ENCODE results near the gene ERG. TPM values are rescaled to one million over a fixed set of nuclear protein-coding genes. Genes with fewer than 3 reads are reported as not detected.
A peak's percentile ranks its signal among the peaks of the same experiment; 100 is the strongest.

Gene ERG
- polyA plus RNA-seq, 3 donors = 19.4 to 22.1 (median 21.1) TPM

DNA sequence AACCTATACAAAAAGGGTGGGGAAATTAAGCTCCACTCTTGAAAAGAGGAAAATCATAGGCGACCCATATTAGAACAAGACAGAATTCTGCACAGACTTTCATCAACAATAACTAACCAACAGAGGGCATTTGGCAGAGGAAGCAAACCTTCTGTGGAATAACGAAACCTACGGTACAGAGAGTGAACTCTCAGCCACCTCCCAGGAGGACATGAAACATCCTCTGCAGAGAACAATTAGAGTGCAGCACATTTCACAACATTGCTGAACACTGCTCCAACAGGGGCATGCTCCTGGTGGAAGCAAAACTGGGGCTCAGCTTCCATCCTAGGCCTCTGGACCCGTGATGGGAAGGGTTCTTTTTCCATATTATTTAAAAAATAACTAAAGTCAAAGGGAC is 130.6 kb downstream of the ERG start:
- no peak for DNase-seq (ENCODE audit: low read depth in 3 of 3, low spot score in 2 of 3)

DNA sequence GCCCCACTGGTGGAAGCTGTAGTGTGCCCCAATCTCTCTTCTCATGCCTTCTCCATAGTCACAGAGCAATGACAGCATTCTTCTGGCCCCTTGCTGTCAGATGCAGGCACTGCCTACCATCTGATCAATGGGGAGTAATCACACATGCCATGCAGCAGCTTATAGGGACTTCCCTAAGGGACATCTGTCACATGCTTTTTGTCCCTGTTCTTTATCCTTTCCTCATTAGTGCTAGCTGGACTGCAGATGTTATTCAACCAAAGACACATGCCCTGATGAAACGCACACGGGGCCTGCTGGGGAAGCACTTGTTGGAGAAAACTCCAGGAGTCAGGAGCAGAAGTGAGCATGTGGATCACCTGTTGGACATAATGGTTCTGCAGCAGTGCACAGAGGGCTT is 132.8 kb downstream of the ERG start:
- DNase-seq (ENCODE audit: low read depth in 3 of 3, low spot score in 2 of 3) = no peak

DNA sequence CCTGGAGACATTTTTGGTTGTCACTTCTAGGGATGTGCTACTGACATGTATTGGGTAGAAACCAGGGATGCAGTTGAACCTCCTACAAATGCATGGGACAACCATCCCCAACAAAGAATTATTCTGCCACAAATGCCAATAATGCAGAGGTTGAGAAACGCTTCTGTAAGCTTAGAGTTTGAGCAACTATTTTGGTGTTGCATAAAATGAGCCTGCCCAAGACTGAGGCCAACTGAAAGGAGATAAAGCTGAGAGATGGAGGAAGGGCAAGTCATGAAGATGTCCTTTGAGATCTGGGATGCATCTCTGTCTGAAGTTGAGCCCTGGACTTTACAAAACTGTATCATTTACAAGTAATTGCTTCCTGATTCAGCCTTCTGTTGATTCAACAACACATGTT is 134.6 kb downstream of the ERG start:
- DNase-seq (ENCODE audit: low read depth in 3 of 3, low spot score in 2 of 3) = no peak

- DNase-seq (ENCODE audit: low read depth in 3 of 3, low spot score in 2 of 3) = no peak
Observed at GRCh38 chr21:38361324-38361723, 137.0 kb downstream of the ERG start.

- DNase-seq (ENCODE audit: low read depth in 3 of 3, low spot score in 2 of 3) = no peak
Observed at GRCh38 chr21:38359835-38360234, 138.4 kb downstream of the ERG start.

- no peak for DNase-seq (ENCODE audit: low read depth in 3 of 3, low spot score in 2 of 3)
Observed at GRCh38 chr21:38359090-38359489, 139.2 kb downstream of the ERG start.

- no peak for DNase-seq (ENCODE audit: low read depth in 3 of 3, low spot score in 2 of 3)
Observed at GRCh38 chr21:38358666-38359065, 139.6 kb downstream of the ERG start.

GRCh38 chr21:38358098-38358497 is 140.2 kb downstream of the ERG start:
- no peak for DNase-seq (ENCODE audit: low read depth in 3 of 3, low spot score in 2 of 3)

GRCh38 chr21:38356883-38357625 is 141.2 kb downstream of the ERG start:
- no peak for DNase-seq (ENCODE audit: low read depth in 3 of 3, low spot score in 2 of 3)

- peak in 1 of 3 donors; percentile 54 for DNase-seq (ENCODE audit: low read depth in 3 of 3, low spot score in 2 of 3)
Observed at GRCh38 chr21:38355992-38356781, 142.1 kb downstream of the ERG start.

DNA sequence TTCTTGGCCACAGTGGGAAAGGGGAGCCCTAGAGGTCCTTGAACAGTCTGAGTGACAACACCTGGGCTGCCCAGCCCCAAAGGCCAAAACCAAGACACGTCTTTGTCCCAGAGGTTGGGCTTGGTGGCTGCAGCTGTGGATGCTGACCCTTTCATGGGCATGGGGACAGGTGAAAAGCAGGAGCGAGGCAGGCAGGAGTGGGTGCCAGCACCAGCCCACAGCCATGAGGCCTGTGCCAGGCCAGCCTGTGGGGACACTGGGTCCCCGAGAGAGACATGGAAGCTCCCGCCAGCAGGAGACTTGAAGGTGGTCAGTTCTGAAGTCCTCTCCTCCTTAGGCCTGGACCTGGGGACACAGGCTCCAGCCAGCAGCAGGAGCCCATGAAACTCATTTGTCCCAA is 142.9 kb downstream of the ERG start:
- DNase-seq (ENCODE audit: low read depth in 3 of 3, low spot score in 2 of 3) = no peak

DNA sequence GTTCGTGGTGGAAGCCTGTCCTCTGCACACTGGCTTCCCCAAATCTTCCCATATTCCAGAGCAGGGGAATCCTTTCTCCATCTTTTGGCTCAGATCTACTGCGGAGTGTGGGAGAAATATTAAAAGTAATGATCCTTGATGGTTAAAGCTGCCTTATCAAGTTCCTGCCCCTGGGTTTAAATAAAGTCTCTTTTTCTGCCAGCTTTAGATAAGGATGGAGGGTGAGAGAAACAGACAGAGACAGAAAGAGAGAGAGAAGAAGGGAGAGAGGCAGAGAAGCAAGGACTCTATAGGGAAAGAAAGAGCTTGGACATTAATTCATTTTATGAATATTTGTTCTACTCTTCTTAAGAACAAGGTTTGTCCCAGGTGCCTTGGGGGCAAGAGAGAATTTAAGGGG is 143.5 kb downstream of the ERG start:
- DNase-seq (ENCODE audit: low read depth in 3 of 3, low spot score in 2 of 3) = no peak

DNA sequence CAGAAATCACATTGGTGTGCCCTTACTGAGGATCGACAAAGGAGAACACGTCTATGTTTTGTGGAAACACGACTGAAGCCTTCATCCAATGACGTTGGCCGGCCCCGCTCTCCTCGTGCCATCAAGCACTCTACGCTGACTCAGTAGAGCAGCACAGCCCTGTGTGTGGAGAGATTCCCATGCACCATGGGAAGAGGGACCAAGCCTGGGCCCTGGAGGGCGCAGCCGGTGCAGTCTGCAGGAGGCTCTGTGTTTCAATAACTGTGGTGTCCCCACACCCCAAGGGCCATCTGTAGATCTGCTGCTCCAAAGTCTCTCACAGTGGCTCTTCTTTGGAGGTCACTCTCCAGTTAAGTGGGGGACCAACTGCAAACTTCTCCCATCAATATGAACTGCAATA is 144.0 kb downstream of the ERG start:
- DNase-seq (ENCODE audit: low read depth in 3 of 3, low spot score in 2 of 3) = no peak

DNA sequence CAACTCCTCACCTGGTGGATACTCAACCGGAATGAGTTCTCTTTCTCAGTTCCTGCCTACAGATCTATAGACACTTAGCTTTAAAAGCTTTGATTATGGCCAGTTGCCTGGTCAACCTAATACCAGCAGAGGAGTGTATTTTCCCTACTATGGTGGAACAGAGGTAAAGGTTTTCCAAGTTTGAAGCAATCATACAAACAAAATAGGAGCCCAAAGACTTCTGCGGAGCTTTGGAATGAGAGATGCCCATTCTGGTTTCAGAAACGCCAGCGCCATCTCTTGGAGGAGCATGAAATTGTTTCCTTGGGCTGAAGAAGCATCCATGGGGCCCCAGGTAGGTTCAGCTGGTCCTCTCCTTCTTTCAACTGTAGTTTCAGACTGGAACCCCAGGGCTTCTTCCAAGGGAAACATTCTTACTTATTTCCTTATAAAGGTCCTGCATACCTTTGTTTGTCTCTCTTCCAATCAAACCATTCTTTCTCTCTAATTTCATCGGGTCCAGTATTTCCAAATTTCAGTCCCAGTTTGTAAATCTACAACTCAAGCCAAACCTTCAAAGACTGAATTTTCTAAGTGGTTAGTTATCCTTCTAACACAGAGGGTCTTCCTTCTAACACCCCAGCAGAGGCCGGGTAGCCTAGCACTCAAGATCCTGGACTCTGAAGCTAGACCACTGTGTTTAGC is 145.6 kb downstream of the ERG start:
- DNase-seq (ENCODE audit: low read depth in 3 of 3, low spot score in 2 of 3) = peak in 1 of 3 donors; percentile 59

- peak in 1 of 3 donors; percentile 29 for DNase-seq (ENCODE audit: low read depth in 3 of 3, low spot score in 2 of 3)
Observed at GRCh38 chr21:38351961-38352521, 146.2 kb downstream of the ERG start.

- DNase-seq (ENCODE audit: low read depth in 3 of 3, low spot score in 2 of 3) = no peak
Observed at GRCh38 chr21:38351176-38351959, 146.9 kb downstream of the ERG start.

DNA sequence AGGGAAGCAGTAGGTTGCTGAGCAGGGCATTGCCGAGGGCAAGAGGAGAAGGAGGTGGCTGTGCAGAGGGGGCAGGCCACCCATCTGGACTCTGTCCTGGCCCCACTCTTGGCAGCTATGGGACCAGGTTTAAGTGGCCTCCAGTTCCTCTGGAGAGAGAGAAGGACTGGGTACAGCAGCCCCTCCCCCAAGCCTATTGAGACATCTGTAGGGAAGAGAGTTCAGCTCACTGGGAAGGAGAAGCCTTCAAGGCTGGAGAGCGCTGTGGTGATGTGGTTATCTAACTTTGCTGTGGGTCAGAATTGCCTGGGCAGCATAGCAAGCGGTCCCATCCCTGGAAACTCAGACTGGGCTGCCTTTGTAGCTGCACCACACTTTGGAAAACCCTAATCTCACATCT is 147.6 kb downstream of the ERG start:
- DNase-seq (ENCODE audit: low read depth in 3 of 3, low spot score in 2 of 3) = no peak

DNA sequence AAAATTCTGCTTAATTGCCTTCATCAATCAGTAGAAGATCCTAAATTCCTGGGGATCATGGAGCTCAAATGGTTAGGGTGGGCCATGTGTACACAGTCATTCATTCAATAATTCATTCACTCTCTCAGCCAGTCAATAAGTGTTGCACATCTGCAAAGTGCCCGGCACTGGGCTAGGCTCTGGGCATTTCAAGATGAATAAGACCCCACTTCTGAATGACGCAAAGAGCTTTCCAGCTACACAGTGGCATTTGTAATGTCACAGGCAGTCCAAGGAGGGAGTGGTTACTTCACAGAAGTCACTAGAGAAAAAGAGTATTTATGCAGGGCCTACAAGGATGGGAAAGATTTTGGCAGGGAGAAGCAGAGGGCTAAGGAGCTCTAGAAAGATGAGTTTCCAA is 148.3 kb downstream of the ERG start:
- no peak for DNase-seq (ENCODE audit: low read depth in 3 of 3, low spot score in 2 of 3)

DNA sequence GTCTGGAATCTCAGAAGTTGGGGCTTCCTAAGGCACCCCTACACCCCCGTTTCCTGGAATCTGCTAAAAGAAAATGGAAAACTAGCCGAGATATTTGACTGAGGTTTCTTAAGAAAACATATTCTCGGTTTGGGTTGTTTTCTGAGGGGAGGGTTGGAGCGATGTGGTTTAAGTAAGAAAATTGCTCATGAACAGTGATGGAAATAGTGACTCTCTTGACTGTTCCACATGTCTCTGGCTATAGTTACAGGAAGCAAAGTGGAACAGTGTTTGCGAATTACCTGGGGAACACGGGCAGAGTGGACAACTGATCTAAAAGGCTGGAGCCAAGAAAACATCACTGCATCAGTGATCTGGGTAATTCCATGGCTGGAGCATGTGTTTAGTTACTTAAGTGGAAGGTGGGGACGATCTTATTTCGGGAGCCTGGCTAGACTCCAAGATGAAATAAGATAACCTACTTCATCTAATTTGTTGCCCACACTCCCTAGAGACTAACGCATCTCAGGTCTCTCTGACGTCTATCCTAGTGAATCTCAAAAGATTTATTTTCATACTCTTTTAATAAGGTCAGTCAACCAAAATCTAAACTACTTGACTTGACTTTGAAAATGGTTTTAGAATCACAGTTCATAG is 149.0 kb downstream of the ERG start:
- no peak for DNase-seq (ENCODE audit: low read depth in 3 of 3, low spot score in 2 of 3)

DNA sequence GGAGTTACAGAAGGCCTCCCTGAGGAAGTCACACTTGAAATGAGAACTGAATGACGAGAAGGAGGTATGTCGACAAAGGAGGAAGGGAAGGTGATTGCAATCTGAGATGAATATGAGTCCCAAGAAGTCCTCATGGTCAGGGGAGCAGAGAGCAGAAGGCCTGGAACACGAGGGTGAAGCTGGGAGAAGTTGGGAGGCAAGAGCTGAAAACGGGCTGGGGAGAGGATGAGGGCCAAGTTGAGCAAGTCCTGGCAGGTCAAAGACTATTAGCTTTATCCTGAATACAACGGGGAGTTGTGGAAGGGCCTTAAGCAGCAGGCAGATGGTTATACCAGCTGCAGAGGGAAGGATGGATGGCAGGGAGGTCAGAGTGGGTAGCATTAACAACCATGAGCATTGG is 152.0 kb downstream of the ERG start:
- no peak for DNase-seq (ENCODE audit: low read depth in 3 of 3, low spot score in 2 of 3)
